HepG2 (cell line): Measurements from ENCODE around the gene DDIT4. TPM values are rescaled to one million over a fixed set of nuclear protein-coding genes. Genes with fewer than 3 reads are reported as not detected.
A peak's percentile ranks its signal among the peaks of the same experiment; 100 is the strongest.

Experiments
- ESRRA ChIP-seq: sonication (generic); formaldehyde crosslinking; IDR thresholded peaks from 2 replicates; pipeline ENCODE4 v1.5.1; 2020; ENCODE audit warnings: mild to moderate bottlenecking, low read depth, missing genetic modification reagents
- FOXA1 ChIP-seq, 2 experiments: fragments of 450-650 bp in 1 of 2; sonication (generic) in 1 of 2; formaldehyde crosslinking in 1 of 2; IDR thresholded peaks; 2 replicates each; pipeline versions ENCODE4 v1.4.0 to v1.6.1; 2016 to 2020; ENCODE audit warnings: missing genetic modification reagents in 1 of 2
- HNF1B ChIP-seq: sonication (generic); formaldehyde crosslinking; IDR thresholded peaks from 2 replicates; pipeline ENCODE4 v1.5.1; 2020; ENCODE audit warnings: mild to moderate bottlenecking, moderate library complexity, missing genetic modification reagents
- MTF2 ChIP-seq: sonication (generic); formaldehyde crosslinking; IDR thresholded peaks from 2 replicates; pipeline ENCODE4 v1.5.0; 2020; ENCODE audit warnings: missing genetic modification reagents, borderline replicate concordance
- POLR2AphosphoS2 ChIP-seq: IDR thresholded peaks from 2 replicates; pipeline ENCODE4 v1.6.1; 2011; ENCODE audit warnings: low read depth, low read length, improper control_type of control experiment
- POLR2G ChIP-seq: fragments of 200-400 bp; formaldehyde crosslinking; IDR thresholded peaks from 2 replicates; pipeline ENCODE4 v1.6.1; 2018; ENCODE audit warnings: mild to moderate bottlenecking, low read depth, low read length, moderate library complexity
- PRDM4 ChIP-seq: sonication (generic); formaldehyde crosslinking; IDR thresholded peaks from 2 replicates; pipeline ENCODE4 v1.9.0; 2021; ENCODE audit warnings: missing genetic modification reagents, borderline replicate concordance
- SKI ChIP-seq: fragments of 450-650 bp; IDR thresholded peaks from one replicate; pipeline ENCODE4 v1.6.1; 2018; ENCODE audit warnings: mild to moderate bottlenecking; ENCODE audit not compliant: partially characterized antibody
- THAP11 ChIP-seq: IDR thresholded peaks from 2 replicates; pipeline ENCODE4 v1.6.1; 2016; ENCODE audit warnings: missing biosample characterization, missing genetic modification reagents
- ZBTB7B ChIP-seq: sonication (generic); formaldehyde crosslinking; IDR thresholded peaks from 2 replicates; pipeline ENCODE4 v1.4.0; 2020; ENCODE audit warnings: missing genetic modification reagents
- ZFP41 ChIP-seq: sonication (generic); formaldehyde crosslinking; IDR thresholded peaks from 2 replicates; pipeline ENCODE4 v1.4.0; 2020; ENCODE audit warnings: mild to moderate bottlenecking, missing genetic modification reagents, borderline replicate concordance
- ZFP90 ChIP-seq: sonication (generic); formaldehyde crosslinking; IDR thresholded peaks from 2 replicates; pipeline ENCODE4 v1.8.0; 2022; ENCODE audit warnings: missing genetic modification reagents, mild to moderate bottlenecking, inconsistent platforms, borderline replicate concordance
- ZNF407 ChIP-seq: sonication (generic); formaldehyde crosslinking; IDR thresholded peaks from one replicate; pipeline ENCODE4 v1.5.1; 2020; ENCODE audit warnings: mild to moderate bottlenecking, missing genetic modification reagents; ENCODE audit errors: not compliant biosample characterization
- ZNF414 ChIP-seq: sonication (generic); formaldehyde crosslinking; IDR thresholded peaks from 2 replicates; pipeline ENCODE4 v1.5.0; 2020; ENCODE audit warnings: missing genetic modification reagents
- ZNF546 ChIP-seq: sonication (generic); formaldehyde crosslinking; conservative IDR thresholded peaks from 2 replicates; pipeline ENCODE4 v1.8.1; 2023; ENCODE audit warnings: mild to moderate bottlenecking, missing genetic modification reagents
- ZNF629 ChIP-seq: sonication (generic); formaldehyde crosslinking; conservative IDR thresholded peaks from 2 replicates; pipeline ENCODE4 v1.5.0; 2020; ENCODE audit warnings: missing genetic modification reagents
- ZNF878 ChIP-seq: sonication (generic); formaldehyde crosslinking; IDR thresholded peaks from 2 replicates; pipeline ENCODE4 v1.8.1; 2023; ENCODE audit warnings: mild to moderate bottlenecking, missing genetic modification reagents, moderate library complexity
- polyA plus RNA-seq, 8 experiments: library from polyadenylated mRNA; depleted of rRNA in 3 of 8; stranded (reverse) in 7 of 8; unstranded in 1 of 8; fragments of >200 nt; fragmentation: Illumina TruSeq in 4 of 8; extraction: Trizol in 4 of 8; gene quantifications; 2 replicates each; pipeline versions ENCODE4 v1.2.1 to v1.2.3, GENCODE V29; 2011 to 2016; ENCODE audit warnings: low read depth in 4 of 8, missing spikeins in 1 of 8, mixed read lengths in 1 of 8; ENCODE audit not compliant: insufficient read depth in 1 of 8
- total RNA-seq, 5 experiments: library from RNA; depleted of rRNA; stranded (reverse); fragments of >200 nt; fragmentation: Illumina TruSeq; extraction: Trizol; gene quantifications; 2 replicates each; pipeline ENCODE4 v1.2.3, GENCODE V29; 2016; ENCODE audit warnings: low read depth in 1 of 5

Gene DDIT4
- total and polyA plus RNA-seq, 2 of the 13 experiments (the other 11 are each of a cell fraction or from before 2014, with no cell fraction given), result 35.6 to 40.7 TPM

GRCh38 chr10:72251635-72252034 lies 22.1 kb upstream of the DDIT4 start (continued):
- TF ChIP-seq ZNF407 (CRISPR knock-in tag) (no peak), ZBTB7B (CRISPR knock-in tag) (peak; percentile 54; the same call in 1 of the 2 replicates), ZFP41 (CRISPR knock-in tag) (no peak), MTF2 (CRISPR knock-in tag) (no peak), FOXA1 (IDR thresholded peaks at IDR 0.05) (no peak), FOXA1 (CRISPR knock-in tag; IDR thresholded peaks at IDR 0.05) (peak; percentile 74), SKI (no peak), POLR2G (no peak), PRDM4 (no peak), ESRRA (0 out of 2 replicates have a peak, but pooled peaks have one; percentile 20), THAP11 (peak; percentile 42; the same call in 1 of the 2 replicates), ZFP90 (CRISPR knock-in tag) (no peak), HNF1B (0 out of 2 replicates have a peak, but pooled peaks have one; percentile 36), ZNF546 (no peak), POLR2AphosphoS2 (no peak), ZNF414 (CRISPR knock-in tag) (no peak), ZNF878 (CRISPR knock-in tag) (no peak), ZNF629 (CRISPR knock-in tag) (peak; percentile 93)
